Right lung (tissue), 5 donors: ENCODE results near the gene COL6A2. TPM values are rescaled to one million over a fixed set of nuclear protein-coding genes. Genes with fewer than 3 reads are reported as not detected.

ENCODE experiments used
- DNase-seq, 2 donors: peaks; one replicate each; pipeline ENCODE4 v3.0.0-alpha.2; 2013
- polyA plus RNA-seq, 5 donors: library from polyadenylated mRNA; unstranded; fragments of 120-200 nt; gene quantifications; one replicate each; pipeline versions ENCODE4 v1.2.1 to v1.2.3, GENCODE V29; 2013; ENCODE audit warnings: inconsistent platforms in 1 of 5, low replicate concordance in 1 of 5; ENCODE audit not compliant: insufficient read length in 5 of 5, insufficient read depth in 1 of 5

The COL6A2 gene
- polyA plus RNA-seq, 5 donors, result 330 to 702 (median 390) TPM

DNA sequence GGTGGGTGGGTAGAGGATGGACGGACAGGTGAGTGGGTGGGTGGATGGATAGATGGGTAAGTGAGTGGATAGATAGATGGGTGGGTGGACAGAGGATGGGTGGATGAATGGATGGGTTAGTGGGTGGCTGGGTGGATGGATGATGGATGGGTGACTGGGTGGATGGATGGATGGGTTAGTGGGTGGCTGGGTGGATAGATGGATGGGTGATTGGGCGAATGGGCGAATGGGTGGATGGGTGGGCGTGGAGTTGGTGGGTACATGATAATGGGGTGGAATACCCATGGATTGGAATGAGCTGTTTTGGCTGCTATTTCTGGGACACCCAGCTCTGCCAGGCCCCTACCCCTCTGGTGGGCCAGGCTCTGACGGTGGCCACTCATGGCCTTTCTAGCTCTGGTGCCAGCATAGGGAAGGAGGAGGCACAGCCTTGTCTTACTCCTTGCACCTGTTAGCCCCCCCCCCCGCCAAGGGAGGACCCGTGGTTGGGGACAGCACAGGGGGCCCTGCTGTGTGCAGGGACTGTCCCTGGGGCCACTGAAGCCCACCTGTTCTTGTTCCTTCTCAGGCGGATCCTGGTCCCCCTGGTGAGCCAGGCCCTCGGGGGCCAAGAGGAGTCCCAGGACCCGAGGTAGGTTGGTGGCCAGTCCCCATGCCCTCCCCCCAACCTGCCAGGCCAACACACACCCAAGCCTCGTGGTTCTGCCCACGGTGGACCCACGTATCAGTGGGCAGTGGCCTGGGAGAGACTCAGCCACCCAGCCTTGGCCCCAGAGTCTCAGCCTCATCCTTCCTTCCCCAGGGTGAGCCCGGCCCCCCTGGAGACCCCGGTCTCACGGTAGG is 26.4 kb downstream of the COL6A2 start:
- DNase-seq, result no peak

DNA sequence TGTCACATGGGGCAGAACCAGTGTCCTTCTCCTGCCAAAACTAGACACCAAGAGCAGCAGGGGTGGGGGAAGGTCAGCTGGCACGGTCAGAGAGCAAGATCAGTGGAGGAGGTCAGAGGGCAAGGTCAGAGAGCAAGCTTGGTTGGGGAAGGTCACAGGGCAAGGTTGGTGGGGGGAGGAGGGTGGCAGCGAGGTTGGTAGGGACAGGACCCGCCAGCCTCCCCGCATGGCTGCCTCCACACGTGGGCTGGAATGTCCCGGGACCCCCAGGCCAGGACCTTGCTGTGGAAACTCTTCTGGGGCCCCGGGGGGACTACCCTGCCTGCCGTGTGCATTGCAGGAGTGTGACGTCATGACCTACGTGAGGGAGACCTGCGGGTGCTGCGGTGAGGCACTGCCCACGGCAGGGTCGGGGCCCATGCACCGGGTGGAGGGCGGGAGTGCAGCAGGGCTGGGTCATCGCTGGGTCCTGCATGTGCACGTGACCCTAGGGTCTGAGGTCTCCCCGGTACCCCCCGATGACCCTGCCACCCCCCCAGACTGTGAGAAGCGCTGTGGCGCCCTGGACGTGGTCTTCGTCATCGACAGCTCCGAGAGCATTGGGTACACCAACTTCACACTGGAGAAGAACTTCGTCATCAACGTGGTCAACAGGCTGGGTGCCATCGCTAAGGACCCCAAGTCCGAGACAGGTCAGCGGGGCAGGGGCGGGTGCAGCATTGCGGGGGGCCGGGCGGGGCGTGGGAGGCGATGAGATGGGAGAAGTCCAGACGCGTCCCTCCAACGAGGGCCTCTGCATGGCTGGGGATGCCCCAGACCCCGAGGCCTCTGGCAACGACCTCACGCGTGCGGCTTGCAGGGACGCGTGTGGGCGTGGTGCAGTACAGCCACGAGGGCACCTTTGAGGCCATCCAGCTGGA is 27.3 kb downstream of the COL6A2 start:
- DNase-seq, result no peak

DNA sequence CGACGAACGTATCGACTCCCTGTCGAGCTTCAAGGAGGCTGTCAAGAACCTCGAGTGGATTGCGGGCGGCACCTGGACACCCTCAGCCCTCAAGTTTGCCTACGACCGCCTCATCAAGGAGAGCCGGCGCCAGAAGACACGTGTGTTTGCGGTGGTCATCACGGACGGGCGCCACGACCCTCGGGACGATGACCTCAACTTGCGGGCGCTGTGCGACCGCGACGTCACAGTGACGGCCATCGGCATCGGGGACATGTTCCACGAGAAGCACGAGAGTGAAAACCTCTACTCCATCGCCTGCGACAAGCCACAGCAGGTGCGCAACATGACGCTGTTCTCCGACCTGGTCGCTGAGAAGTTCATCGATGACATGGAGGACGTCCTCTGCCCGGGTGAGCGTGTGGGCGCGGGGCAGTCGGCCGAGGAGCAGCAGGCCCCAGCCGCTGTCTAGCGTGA is 28.0 kb downstream of the COL6A2 start:
- DNase-seq, result no peak

DNA sequence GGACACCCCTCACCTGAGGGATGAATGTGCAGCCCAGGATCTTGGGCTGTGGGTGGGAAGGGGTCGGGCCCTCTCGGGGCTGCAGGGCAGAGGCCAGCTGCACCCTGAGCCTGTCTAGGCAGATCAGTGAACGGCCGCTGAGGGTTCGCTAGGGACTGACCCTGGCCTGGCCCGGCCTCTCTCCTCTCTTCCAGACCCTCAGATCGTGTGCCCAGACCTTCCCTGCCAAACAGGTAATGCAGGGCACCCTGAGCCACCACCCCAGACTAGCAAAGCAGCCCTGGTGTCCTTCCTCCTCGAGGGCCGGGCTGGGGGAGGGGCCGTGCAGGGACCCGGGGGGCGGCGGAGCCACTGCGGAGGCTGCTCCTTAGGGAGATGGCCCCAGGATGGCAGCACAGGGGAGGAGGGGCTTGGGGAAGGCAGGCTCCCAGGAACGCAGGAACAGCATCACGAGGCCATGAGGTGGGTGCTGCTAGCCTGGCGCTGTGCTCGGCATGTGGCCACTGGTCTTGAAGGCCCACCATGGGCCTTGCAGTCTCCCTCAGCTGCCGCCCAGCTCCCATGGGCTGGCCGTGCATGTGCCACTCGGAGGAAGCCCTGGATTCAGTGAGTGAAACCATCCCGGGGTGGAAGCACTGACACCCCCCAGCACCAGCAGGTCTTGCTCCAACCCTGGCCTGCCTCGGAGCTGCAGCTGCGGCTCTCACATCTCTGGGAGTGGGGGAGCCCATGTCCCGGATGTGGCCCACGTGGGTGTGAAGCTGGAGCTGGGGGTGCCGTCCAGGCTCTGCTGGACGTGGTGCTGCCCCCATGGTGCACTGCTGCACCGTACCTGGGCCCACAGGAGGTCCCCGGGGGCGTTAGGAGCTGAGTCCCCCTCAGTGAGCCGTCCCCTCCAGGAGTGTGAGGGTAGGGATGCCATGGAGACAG is 28.7 kb downstream of the COL6A2 start:
- DNase-seq, result no peak

DNA sequence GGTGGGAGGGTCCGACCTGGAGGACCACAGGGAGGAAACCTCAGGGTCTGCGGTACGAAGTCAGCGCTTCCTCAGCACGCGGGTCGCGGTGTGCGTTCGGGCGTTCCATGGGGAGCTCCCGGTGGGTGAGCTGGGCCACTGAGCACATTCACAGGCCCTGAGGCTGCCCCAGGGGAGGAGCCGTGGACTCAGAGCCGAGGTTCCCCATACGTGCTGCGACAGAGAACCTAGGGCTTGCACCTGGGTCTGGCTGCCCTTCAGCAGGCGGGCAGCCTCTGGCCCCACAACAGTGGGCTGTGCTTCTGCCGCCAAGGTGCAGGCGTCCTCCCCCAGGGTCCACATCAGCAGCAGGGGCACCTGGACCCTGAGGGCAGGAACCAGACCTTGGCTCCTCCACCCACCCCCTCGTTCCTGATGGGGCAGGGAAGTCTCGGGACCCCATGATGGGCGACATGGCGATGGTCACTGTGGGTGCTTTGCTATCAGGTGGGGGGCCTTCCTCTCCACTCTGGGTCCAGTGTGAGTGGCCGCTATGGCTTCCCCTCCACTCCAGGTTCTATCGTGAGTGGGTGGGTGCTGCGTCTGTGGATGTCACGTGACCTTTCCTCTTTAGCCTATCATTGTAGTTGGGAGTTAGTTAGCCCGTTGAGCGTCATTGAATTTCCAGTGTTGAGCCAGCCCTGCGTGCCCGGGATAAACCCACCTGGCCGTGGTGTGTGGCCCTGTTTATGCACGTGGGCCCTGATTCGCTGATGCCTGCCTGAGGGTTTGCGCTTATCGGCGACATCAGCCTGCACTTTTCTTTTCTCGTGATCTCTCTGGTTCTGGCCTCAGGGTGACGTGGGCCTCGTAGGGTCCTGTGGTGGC is 29.6 kb downstream of the COL6A2 start:
- DNase-seq, result no peak

DNA sequence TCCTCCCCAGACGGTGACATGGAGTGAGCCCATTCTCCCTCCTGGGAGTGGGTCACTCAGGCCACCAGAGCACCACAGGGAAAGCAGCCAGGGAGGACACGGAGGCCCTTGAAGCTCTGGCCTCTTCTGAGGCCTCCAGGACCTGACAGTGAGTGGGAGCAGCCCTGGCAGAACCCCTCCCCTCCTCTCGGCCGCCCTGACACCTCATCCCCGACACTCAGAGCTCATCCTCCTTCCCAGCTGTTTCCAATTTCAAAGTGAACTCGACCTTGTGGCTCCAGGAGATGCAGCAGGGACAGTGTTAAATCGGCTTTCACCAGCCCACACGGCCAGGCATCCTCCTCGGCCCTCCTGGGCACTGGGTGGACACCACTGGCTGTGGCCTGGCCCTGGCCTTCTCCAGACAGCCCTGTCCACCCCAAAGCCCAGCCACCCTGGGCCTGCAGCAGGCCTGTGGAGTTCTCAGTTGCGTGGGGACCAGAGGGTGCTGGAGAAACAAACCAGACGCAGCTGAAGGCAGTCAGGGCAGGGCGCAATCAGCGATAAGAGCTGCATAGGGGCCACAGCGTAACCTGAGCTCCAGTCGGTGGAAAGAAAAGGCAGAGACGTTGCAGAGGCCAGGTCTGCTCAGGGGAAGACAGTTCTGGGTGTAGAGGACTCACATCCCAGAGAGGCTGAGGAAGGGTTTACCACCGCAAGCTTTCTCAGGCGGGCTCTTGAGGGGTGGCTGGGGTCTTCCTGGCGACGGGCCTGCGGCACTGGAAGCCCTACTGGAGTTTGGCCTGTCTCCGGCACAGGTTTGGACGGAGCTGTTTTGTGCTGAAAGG is 30.4 kb downstream of the COL6A2 start:
- DNase-seq, result no peak

DNA sequence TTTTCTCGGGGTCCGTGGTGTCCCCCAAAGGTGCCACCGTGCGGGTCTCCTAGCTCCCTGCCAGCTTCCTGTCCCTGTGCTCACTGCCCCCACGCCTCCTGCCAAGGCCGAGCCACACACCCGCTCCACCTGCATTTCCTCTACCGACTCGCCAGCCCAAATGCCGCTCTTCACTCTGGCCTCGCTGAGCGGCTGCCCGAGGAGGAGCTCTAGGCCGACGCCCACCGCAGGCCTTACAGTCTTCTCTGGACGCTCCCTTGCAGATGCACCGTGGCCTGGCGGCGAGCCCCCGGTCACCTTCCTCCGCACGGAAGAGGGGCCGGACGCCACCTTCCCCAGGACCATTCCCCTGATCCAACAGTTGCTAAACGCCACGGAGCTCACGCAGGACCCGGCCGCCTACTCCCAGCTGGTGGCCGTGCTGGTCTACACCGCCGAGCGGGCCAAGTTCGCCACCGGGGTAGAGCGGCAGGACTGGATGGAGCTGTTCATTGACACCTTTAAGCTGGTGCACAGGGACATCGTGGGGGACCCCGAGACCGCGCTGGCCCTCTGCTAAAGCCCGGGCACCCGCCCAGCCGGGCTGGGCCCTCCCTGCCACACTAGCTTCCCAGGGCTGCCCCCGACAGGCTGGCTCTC is 31.1 kb downstream of the COL6A2 start:
- no peak for DNase-seq

DNA sequence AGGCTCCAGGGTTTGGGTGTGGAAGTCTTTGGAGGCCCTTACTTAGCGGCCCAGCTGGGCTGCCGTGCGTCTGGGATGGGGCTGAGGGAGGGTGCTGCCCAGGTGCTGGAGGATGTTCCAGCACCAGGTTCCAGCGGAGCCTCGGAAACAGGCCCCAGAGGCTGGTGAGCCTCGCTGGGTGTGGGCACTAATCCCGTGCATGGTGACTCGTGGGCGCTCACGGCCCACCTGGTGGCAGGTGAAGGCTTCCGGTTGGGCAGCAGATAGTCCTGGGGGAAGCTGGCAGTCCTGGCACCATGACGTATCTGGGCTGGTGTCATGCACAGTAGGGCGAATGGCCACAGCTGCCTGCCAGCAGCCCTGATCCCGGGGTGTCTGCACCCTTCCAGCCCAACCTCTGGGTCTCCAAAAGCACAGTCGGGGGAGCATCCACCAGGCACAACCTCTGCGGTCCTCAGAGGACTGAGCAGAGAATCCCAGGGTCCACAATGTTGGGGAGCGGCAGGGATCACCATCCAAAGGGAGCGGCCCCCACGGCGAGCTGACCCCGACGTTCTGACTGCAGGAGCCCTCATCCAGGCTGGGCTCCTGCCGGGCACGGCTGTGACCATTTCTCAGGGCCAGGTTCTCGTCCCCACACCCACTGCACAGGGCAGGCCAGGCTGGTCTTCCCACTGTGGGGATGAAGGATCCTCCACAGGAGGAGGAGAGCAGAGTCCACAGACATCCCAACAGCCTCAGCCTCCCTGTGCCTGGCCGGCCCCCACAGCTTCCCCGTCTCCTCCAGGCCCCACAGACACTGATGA is 32.1 kb downstream of the COL6A2 start:
- no peak for DNase-seq

DNA sequence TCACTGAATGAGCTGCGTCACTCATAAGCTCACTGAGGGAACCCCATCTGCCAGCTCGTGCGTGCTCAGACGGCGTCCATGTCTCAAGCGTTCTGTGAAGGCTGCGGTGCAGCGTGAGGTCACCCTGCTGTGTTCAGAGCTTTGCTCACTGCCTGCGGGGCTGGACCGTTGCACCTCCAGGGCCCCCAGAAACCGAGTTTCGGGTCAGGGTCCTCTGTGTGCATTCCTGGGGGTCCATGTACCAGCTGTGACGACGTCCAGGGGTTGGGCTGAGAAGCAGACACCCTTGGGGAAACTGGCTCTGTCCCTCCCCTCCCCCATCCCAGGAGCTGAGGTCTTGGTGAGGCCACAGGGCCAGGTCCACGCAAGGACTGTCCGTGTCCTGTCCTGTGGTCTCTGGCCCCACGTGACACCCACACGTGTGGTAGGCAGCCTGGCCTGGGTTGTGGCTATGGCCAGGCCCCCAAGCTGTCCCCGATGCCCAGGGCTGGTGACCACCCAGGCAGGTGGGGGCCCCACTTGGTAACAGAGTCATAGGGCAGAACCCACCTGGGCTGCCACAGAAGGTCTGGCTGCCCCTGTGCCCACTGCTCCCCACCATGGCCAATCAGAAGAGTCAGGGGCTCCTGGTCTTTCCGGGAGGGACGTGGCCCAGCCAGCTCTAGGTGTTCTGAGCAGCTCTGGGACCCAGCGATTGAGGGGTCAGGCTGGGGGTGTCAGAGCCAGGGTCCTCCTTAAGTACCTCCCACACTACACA is 33.1 kb downstream of the COL6A2 start:
- DNase-seq, result no peak

DNA sequence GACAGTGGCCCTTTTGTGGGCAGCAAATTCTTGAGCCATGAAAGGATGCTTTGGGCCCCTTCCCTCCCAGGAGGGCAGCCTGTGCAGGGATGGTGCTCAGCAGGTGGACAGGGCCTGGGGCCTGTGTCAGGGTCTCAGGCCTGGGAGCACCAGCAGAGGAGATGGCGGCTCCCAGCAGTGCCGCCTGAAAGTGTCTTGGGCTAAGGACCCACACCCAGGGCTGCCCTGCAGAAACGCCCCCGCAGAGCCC is 33.6 kb downstream of the COL6A2 start:
- no peak for DNase-seq

DNA sequence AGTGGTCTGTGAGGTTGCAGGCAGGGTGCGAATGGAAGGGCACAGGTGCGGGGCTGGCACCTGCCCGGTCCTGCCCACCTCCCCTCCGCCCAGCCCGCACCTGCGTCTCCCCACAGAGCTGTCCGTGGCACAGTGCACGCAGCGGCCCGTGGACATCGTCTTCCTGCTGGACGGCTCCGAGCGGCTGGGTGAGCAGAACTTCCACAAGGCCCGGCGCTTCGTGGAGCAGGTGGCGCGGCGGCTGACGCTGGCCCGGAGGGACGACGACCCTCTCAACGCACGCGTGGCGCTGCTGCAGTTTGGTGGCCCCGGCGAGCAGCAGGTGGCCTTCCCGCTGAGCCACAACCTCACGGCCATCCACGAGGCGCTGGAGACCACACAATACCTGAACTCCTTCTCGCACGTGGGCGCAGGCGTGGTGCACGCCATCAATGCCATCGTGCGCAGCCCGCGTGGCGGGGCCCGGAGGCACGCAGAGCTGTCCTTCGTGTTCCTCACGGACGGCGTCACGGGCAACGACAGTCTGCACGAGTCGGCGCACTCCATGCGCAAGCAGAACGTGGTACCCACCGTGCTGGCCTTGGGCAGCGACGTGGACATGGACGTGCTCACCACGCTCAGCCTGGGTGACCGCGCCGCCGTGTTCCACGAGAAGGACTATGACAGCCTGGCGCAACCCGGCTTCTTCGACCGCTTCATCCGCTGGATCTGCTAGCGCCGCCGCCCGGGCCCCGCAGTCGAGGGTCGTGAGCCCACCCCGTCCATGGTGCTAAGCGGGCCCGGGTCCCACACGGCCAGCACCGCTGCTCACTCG is 34.1 kb downstream of the COL6A2 start:
- DNase-seq, result no peak

DNA sequence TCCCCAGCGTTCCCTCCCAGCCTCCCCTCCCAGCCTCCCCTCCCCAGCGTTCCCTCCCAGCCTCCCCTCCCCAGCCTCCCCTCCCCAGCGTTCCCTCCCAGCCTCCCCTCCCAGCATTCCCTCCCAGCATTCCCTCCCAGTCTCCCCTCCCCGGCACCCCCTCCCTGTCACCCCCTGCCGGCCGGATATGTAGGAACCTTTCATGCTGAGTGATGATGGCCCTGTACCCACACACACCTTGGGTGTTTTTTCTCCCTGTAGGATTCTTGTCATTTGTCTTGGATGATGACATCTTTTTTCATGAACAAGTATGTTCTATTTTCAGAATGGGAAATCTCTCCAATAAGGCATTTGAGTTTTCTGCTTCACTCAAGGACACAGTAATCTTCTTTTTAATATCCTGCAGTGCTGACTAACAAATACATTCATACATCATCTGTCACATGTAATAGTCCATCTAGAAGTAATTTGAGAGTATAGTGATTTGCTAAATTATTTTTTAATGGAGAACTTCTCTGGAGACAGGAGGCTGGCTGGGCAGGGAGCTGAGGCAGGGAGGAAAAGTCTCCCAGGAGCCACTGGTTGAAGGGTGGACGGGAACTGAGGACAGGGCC is 38.0 kb downstream of the COL6A2 start:
- no peak for DNase-seq

DNA sequence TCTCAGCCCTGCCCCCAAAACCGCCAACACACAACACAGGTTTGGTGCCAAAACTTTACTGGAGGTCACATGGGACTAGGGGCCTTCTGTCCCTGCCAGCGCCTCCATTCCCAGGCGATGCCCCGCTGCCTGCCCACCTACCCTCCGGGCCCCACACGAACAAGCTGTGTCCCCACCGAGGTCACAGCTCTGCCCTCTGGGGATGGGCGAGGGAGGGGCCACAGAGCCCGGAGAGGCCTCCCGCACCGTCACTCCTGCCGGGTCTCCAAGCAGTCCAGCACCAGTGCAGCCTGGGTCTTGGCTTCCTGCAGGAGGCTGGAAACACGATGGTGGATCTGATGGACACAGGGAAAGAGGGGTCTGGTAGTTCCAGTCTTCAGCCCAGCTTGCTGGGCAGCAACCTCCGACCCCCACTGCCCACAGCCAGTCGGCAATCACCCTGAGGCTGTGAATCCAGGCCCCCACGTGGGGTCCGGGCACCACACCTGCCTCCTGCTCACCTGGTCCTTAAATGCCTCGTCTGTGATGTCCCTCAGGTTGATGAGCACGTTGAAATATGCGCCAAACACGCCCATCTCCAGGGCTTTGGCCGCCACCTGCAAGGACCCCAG is 38.9 kb downstream of the COL6A2 start:
- no peak for DNase-seq

DNA sequence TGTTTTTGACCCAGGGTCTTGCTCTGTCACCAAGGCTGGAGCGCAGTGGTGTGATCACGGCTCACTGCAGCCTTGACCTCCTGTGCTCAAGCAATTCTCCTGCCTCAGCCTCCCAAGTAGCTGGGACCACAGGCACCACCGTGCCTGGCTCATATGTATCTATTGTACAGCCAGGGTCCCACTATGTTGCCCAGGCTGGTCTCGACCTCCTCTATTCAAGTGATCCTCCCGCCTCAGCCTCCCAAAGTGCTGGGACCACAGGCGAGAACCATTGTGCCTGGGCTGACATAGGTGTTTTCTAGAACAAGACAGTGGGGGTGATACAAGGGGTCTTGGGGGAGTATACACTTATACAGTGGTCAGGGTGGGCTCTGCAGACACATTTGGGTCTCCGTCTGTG is 40.0 kb downstream of the COL6A2 start:
- DNase-seq, result no peak

DNA sequence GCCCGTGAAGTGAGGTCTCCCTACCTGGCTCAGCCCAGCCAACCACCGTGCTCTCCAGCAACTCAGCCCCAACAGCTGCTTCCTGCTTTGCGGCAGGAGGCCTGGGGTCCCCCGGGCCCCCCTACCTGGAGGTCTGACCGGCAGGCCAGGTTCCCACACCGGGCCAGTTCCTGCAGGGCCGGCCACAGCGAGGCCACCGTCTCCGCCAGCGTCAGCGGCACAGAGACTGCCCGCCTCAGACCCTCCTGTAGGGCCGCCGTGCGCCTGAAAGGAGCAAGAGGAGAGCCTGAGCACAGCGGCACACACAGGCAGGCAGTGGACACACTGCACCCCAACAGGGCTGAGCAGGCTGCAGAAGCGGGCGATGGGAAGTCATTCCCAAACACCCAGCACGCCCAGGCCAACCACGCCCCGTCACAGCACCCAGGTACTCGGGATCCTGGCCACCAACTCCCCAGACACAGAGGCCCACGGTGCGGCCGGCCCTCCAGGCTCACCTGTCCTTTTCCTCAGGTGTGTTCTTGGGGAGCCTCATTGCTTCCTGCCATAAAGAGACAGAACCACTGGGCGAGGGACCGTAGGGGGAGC is 40.6 kb downstream of the COL6A2 start:
- DNase-seq, result no peak

DNA sequence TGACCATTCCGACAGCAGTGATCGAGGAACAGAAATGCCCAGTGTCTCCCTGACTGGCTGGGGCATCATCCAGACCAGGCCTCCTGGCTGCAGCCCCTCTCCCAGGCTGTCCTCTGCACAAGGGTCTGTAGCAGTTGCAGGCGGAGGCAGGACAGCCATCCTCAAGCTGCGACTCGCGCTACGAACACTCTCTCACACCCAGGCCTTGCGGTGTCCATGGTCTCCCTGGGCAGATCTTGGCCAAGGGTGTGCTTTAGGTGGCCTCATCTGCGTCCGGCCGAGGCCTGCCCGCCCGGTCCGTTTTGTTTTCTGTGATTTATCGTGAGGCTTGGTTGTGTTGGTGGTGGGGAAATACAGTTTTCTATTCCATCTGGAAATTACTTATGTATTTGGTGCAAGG is 41.8 kb downstream of the COL6A2 start:
- DNase-seq, result no peak
